SK-N-SH (cell line): ENCODE measurements around the gene MYO9B. TPM values are rescaled to one million over a fixed set of nuclear protein-coding genes. Genes with fewer than 3 reads are reported as not detected.

ENCODE experiments used
- CTCF ChIA-PET: fragments of 300-600, 350-600 bp; formaldehyde crosslinking; extraction: SDS; loops from one replicate; lab custom pipeline; 2021; lab: Yijun Ruan, JAX
- POLR2A ChIA-PET: fragments of 350-600 bp; sonication (Branson Sonifier 250); formaldehyde crosslinking; extraction: SDS; loops from one replicate; lab custom pipeline; 2020; ENCODE audit warnings: antibody characterized with exemption, inconsistent platforms; lab: Yijun Ruan, JAX
- DNase-seq: peaks from one replicate; pipeline ENCODE4 v3.0.0; 2012
- H2AFZ ChIP-seq: fragments of 200-600 bp; sonication (generic); 2 replicates; pipeline ENCODE4 v1.8.1; 2016; ENCODE audit warnings: antibody characterized with exemption, mild to moderate bottlenecking, low read depth
- H3F3A ChIP-seq: fragments of 200-600 bp; sonication (generic); replicated peaks from 2 replicates; pipeline ENCODE3; 2016; ENCODE audit warnings: antibody characterized with exemption, mild to moderate bottlenecking; ENCODE audit not compliant: insufficient read depth
- H3K27ac ChIP-seq, 2 experiments: fragments of 200-500 bp in 1 of 2; fragments of 200-600 bp in 1 of 2; sonication (Bioruptor generic) in 1 of 2; sonication (generic), shearing (Covaris generic) in 1 of 2; 2 replicates each; pipeline versions ENCODE4 v1.5.1 to v1.6.1; 2014 to 2016; ENCODE audit warnings: low read depth in 2 of 2, inconsistent platforms in 1 of 2, low read length in 1 of 2, mild to moderate bottlenecking in 1 of 2, mixed read lengths in 1 of 2
- H3K27me3 ChIP-seq: fragments of 200-600 bp; sonication (generic), shearing (Covaris generic); 2 replicates; pipeline ENCODE4 v1.6.1; 2016; ENCODE audit warnings: mixed run types; ENCODE audit not compliant: insufficient read depth
- H3K36me3 ChIP-seq, 2 experiments: fragments of 200-500 bp in 1 of 2; fragments of 200-600 bp in 1 of 2; sonication (Bioruptor generic) in 1 of 2; sonication (generic) in 1 of 2; replicated peaks in 1 of 2; 2 replicates each; pipeline versions ENCODE3 to v1.5.1; 2014 to 2016; ENCODE audit warnings: low read length in 1 of 2, mild to moderate bottlenecking in 1 of 2; ENCODE audit not compliant: insufficient read depth in 2 of 2, control insufficient read depth in 1 of 2
- H3K4me1 ChIP-seq, 2 experiments: fragments of 200-500 bp in 1 of 2; fragments of 200-600 bp in 1 of 2; sonication (Bioruptor generic) in 1 of 2; sonication (generic), shearing (Covaris generic) in 1 of 2; 2 replicates each; pipeline versions ENCODE4 v1.5.1 to v1.6.1; 2014 to 2016; ENCODE audit warnings: low read depth in 1 of 2, low read length in 1 of 2, mixed run types in 1 of 2; ENCODE audit not compliant: insufficient read depth in 2 of 2, control insufficient read depth in 1 of 2
- H3K4me2 ChIP-seq: fragments of 200-600 bp; sonication (generic), shearing (Covaris generic); 2 replicates; pipeline ENCODE4 v1.6.1; 2017; ENCODE audit warnings: mixed run types
- H3K4me3 ChIP-seq, 2 experiments: fragments of 200-500 bp in 1 of 2; fragments of 200-600 bp in 1 of 2; sonication (Bioruptor generic) in 1 of 2; sonication (generic), shearing (Covaris generic) in 1 of 2; 2 replicates each; pipeline versions ENCODE4 v1.5.1 to v1.8.1; 2014 to 2016; ENCODE audit warnings: low read depth in 2 of 2, inconsistent platforms in 1 of 2, low read length in 1 of 2, mild to moderate bottlenecking in 1 of 2, mixed read lengths in 1 of 2, moderate library complexity in 1 of 2
- H3K79me2 ChIP-seq: fragments of 200-600 bp; sonication (generic); 2 replicates; pipeline ENCODE4 v1.8.1; 2017; ENCODE audit warnings: mild to moderate bottlenecking; ENCODE audit not compliant: insufficient read depth
- H3K9ac ChIP-seq: fragments of 200-600 bp; sonication (generic); 2 replicates; pipeline ENCODE4 v1.6.1; 2017; ENCODE audit warnings: mixed run types
- H3K9me2 ChIP-seq: fragments of 200-600 bp; sonication (generic); 2 replicates; pipeline ENCODE4 v1.6.1; 2017; ENCODE audit warnings: mixed run types
- H3K9me3 ChIP-seq: fragments of 200-600 bp; sonication (generic); 2 replicates; pipeline ENCODE4 v1.6.1; 2017; ENCODE audit warnings: mixed run types, mild to moderate bottlenecking, moderate library complexity
- H4K20me1 ChIP-seq: fragments of 200-600 bp; sonication (generic); 2 replicates; pipeline ENCODE4 v1.6.1; 2017; ENCODE audit warnings: mild to moderate bottlenecking, mixed run types; ENCODE audit not compliant: insufficient read depth
- CHD2 ChIP-seq: fragments of 150-350 bp; IDR thresholded peaks from 2 replicates; pipeline ENCODE4 v1.6.1; 2018; ENCODE audit warnings: low read length; ENCODE audit not compliant: partially characterized antibody
- EP300 ChIP-seq, 2 experiments: IDR thresholded peaks; 2 replicates each; pipeline versions ENCODE4 v1.4.0 to v1.6.1; 2012; ENCODE audit warnings: borderline replicate concordance in 1 of 2, low read depth in 1 of 2, low read length in 1 of 2
- FOSL2 ChIP-seq: IDR thresholded peaks from 2 replicates; pipeline ENCODE4 v1.4.0; 2012; ENCODE audit warnings: low read depth, mild to moderate bottlenecking, moderate library complexity, borderline replicate concordance
- FOXM1 ChIP-seq: IDR thresholded peaks from 2 replicates; pipeline ENCODE4 v1.4.0; 2012; ENCODE audit warnings: low read depth, mild to moderate bottlenecking
- GABPA ChIP-seq: IDR thresholded peaks from 2 replicates; pipeline ENCODE4 v1.4.0; 2012; ENCODE audit warnings: low read depth, mild to moderate bottlenecking
- JUND ChIP-seq: IDR thresholded peaks from 2 replicates; pipeline ENCODE4 v1.4.0; 2012
- MXI1 ChIP-seq: IDR thresholded peaks from 2 replicates; pipeline ENCODE4 v1.6.1; 2012; ENCODE audit warnings: mild to moderate bottlenecking, low read depth, low read length, improper control_type of control experiment
- NRF1 ChIP-seq: IDR thresholded peaks from 2 replicates; pipeline ENCODE4 v1.6.1; 2012; ENCODE audit warnings: low read depth, mild to moderate bottlenecking, low read length
- POLR2AphosphoS5 ChIP-seq: IDR thresholded peaks from 2 replicates; pipeline ENCODE4 v1.6.1; 2012; ENCODE audit warnings: low read depth, low read length
- RCOR1 ChIP-seq: fragments of 150-350 bp; IDR thresholded peaks from 2 replicates; pipeline ENCODE4 v1.6.1; 2017; ENCODE audit warnings: antibody characterized with exemption, low read length
- REST ChIP-seq: IDR thresholded peaks from 2 replicates; pipeline ENCODE4 v1.6.1; 2012; ENCODE audit warnings: mild to moderate bottlenecking, low read depth, low read length, moderate library complexity
- RFX5 ChIP-seq: IDR thresholded peaks from 2 replicates; pipeline ENCODE4 v1.6.1; 2012; ENCODE audit warnings: mild to moderate bottlenecking, improper control_type of control experiment, low read length
- RXRA ChIP-seq: IDR thresholded peaks from 2 replicates; pipeline ENCODE4 v1.4.0; 2012; ENCODE audit warnings: low read depth, mild to moderate bottlenecking, borderline replicate concordance
- SMC3 ChIP-seq: IDR thresholded peaks from 2 replicates; pipeline ENCODE4 v1.6.1; 2012; ENCODE audit warnings: low read depth, low read length, improper control_type of control experiment
- TCF12 ChIP-seq: IDR thresholded peaks from 2 replicates; pipeline ENCODE4 v1.4.0; 2012
- TEAD4 ChIP-seq: IDR thresholded peaks from 2 replicates; pipeline ENCODE4 v1.4.0; 2012; ENCODE audit warnings: mild to moderate bottlenecking, borderline replicate concordance; ENCODE audit not compliant: insufficient read depth
- WGBS: methylation state at CpG from one replicate; pipeline ENCODE4 v1.1.6; 2017; ENCODE audit warnings: low lambda C conversion rate; 5-methylcytosine and 5-hydroxymethylcytosine counted together
- polyA plus RNA-seq, 3 experiments: library from polyadenylated mRNA; depleted of rRNA; stranded (reverse); fragments of >200 nt; gene quantifications; 2 replicates each; pipeline ENCODE4 v1.2.3, GENCODE V29; 2012
- TF ChIP-seq, protein P1 (sequence below): fragments of 150-350 bp; IDR thresholded peaks from 2 replicates; pipeline ENCODE4 v1.6.1; 2016; ENCODE audit warnings: mild to moderate bottlenecking, low read depth, low read length
- TF ChIP-seq, protein P2 (sequence below): fragments of 200-600 bp; sonication (generic); IDR thresholded peaks from 2 replicates; pipeline ENCODE4 v1.6.1; 2017; ENCODE audit warnings: antibody characterized with exemption, mild to moderate bottlenecking, moderate library complexity
- TF ChIP-seq, protein P3 (sequence below): IDR thresholded peaks from 2 replicates; pipeline ENCODE4; 2012

The MYO9B gene
- polyA plus RNA-seq, 1 of the 3 experiments (the other 2 are of a cell fraction), result 37.6 TPM

- POLR2A ChIA-PET, result no interaction called here
- CTCF ChIA-PET, result interaction anchor here (1.1 kb wide), 1 partner anchor 285 kb away, joined by 5 read pairs; no protein-coding TSS in a partner anchor
- H3K4me3 ChIP-seq, result no peak overlapping the region
- no peak overlapping the region for H3K4me2 ChIP-seq
- TF ChIP-seq FOSL2 (no peak), SMC3 (no peak), RFX5 (no peak), TEAD4 (no peak), MXI1 (no peak), POLR2AphosphoS5 (no peak), REST (no peak), RXRA (no peak), NRF1 (no peak), FOXM1 (no peak), RCOR1 (no peak)
- TF ChIP-seq, protein P1, sequence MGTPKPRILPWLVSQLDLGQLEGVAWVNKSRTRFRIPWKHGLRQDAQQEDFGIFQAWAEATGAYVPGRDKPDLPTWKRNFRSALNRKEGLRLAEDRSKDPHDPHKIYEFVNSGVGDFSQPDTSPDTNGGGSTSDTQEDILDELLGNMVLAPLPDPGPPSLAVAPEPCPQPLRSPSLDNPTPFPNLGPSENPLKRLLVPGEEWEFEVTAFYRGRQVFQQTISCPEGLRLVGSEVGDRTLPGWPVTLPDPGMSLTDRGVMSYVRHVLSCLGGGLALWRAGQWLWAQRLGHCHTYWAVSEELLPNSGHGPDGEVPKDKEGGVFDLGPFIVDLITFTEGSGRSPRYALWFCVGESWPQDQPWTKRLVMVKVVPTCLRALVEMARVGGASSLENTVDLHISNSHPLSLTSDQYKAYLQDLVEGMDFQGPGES, result no peak
- no peaks in the 10 kb centered on the region for H3K4me1 ChIP-seq
- H3F3A ChIP-seq, result no peaks in the 10 kb centered on the region
- H3K79me2 ChIP-seq, result no peaks in the 10 kb centered on the region
- peaks cover 19 to 42% of the 10 kb centered on the region in 2 experiments for H3K36me3 ChIP-seq
- H3K9ac ChIP-seq, result no peak overlapping the region
- no peaks in the 10 kb centered on the region for H3K27me3 ChIP-seq
- no peak overlapping the region for H2AFZ ChIP-seq
- 97% methylated on average over 13 of the region's 15 CpGs for WGBS
- H3K9me3 ChIP-seq, result no peaks in the 10 kb centered on the region
- no peak for DNase-seq
- no peak overlapping the region for H3K27ac ChIP-seq
- H4K20me1 ChIP-seq, result no peaks in the 10 kb centered on the region
- H3K9me2 ChIP-seq, result no peaks in the 10 kb centered on the region
These were observed 19.9 kb upstream of the MYO9B start for GRCh38 chr19:17055636-17056035.

DNA sequence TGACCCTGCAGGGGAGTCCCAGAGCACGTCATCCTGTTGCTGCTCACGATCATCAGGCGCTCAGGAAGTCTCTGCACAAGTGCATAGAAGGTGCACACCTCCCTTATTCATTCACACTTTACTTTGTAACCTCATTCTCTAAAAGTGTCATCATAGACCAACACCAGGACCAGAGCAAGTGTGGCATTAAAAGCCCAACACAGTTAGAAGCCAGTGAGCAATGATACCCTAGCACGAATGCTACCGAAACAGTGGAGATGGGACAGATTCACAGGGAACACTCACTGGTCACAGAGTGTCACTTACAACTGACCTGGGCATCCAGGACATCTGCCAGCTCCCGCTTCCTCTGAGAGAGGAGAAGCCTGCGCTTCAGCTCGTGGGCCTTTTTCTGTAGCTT is 17.3 kb upstream of the MYO9B start:
- H3K4me3 ChIP-seq, result no peak overlapping the region
- peaks cover 19 to 41% of the 10 kb centered on the region in 2 experiments for H3K36me3 ChIP-seq
- no peaks in the 10 kb centered on the region for H3K27me3 ChIP-seq
- no peak overlapping the region for H3K4me2 ChIP-seq
- DNase-seq, result no peak
- POLR2A ChIA-PET, result no interaction called here
- no peaks in the 10 kb centered on the region for H3K9me3 ChIP-seq
- H3K4me1 ChIP-seq, result no peaks in the 10 kb centered on the region
- H2AFZ ChIP-seq, result no peak overlapping the region
- WGBS, result 97% methylated on average over 8 of the region's 8 CpGs
- no peak overlapping the region for H3K9ac ChIP-seq
- H3K79me2 ChIP-seq, result peaks cover 8% of the 10 kb centered on the region
- H3K27ac ChIP-seq, result no peak overlapping the region
- CTCF ChIA-PET, result interaction anchor here (1.2 kb wide), 1 partner anchor 344 kb away, joined by 3 read pairs; no protein-coding TSS in a partner anchor
- H3F3A ChIP-seq, result no peaks in the 10 kb centered on the region
- no peaks in the 10 kb centered on the region for H3K9me2 ChIP-seq
- no peaks in the 10 kb centered on the region for H4K20me1 ChIP-seq
- TF ChIP-seq FOXM1 (no peak), EP300 (IDR thresholded peaks at IDR 0.05; ENCODE audit: borderline replicate concordance in 1 of 2, low read depth in 1 of 2, low read length in 1 of 2) (no peak), CHD2 (no peak), TEAD4 (no peak), GABPA (no peak), JUND (no peak), TCF12 (no peak), RFX5 (no peak)
- TF ChIP-seq, protein P2, sequence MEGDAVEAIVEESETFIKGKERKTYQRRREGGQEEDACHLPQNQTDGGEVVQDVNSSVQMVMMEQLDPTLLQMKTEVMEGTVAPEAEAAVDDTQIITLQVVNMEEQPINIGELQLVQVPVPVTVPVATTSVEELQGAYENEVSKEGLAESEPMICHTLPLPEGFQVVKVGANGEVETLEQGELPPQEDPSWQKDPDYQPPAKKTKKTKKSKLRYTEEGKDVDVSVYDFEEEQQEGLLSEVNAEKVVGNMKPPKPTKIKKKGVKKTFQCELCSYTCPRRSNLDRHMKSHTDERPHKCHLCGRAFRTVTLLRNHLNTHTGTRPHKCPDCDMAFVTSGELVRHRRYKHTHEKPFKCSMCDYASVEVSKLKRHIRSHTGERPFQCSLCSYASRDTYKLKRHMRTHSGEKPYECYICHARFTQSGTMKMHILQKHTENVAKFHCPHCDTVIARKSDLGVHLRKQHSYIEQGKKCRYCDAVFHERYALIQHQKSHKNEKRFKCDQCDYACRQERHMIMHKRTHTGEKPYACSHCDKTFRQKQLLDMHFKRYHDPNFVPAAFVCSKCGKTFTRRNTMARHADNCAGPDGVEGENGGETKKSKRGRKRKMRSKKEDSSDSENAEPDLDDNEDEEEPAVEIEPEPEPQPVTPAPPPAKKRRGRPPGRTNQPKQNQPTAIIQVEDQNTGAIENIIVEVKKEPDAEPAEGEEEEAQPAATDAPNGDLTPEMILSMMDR, result no peak
- TF ChIP-seq, protein P3, sequence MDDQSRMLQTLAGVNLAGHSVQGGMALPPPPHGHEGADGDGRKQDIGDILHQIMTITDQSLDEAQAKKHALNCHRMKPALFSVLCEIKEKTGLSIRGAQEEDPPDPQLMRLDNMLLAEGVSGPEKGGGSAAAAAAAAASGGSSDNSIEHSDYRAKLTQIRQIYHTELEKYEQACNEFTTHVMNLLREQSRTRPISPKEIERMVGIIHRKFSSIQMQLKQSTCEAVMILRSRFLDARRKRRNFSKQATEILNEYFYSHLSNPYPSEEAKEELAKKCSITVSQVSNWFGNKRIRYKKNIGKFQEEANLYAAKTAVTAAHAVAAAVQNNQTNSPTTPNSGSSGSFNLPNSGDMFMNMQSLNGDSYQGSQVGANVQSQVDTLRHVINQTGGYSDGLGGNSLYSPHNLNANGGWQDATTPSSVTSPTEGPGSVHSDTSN, result no peak
